GM12891 (cell line): ENCODE data around the gene IGFBP5.

Experiments
- POLR2A ChIP-seq: IDR thresholded peaks from 2 replicates; pipeline ENCODE4 v1.6.1; 2011; ENCODE audit warnings: low read depth, low read length, control low read depth
- POLR2AphosphoS5 ChIP-seq: IDR thresholded peaks from 2 replicates; pipeline ENCODE4 v1.6.1; 2011; ENCODE audit warnings: low read depth, low read length, control low read depth
- POU2F2 ChIP-seq: IDR thresholded peaks from 2 replicates; pipeline ENCODE4 v1.6.1; 2011; ENCODE audit warnings: low read depth, mild to moderate bottlenecking, control low read depth, low read length, moderate library complexity

GRCh38 chr2:216622526-216622925, 72.8 kb downstream of the IGFBP5 start:
- no peak for TF ChIP-seq POLR2AphosphoS5
- no peak for TF ChIP-seq POU2F2
- no peak for TF ChIP-seq POLR2A
